Mucosa of stomach (tissue), 1 donor: Measurements from ENCODE around the gene PHF3.

Experiments
- H3K27me3 ChIP-seq: one replicate; pipeline ENCODE4 v1.7.0; 2013; ENCODE audit warnings: mild to moderate bottlenecking, low read length; ENCODE audit not compliant: control insufficient read depth, insufficient read depth
- H3K36me3 ChIP-seq: one replicate; pipeline ENCODE4 v1.7.0; 2013; ENCODE audit warnings: low read length; ENCODE audit not compliant: control insufficient read depth, insufficient read depth
- H3K4me1 ChIP-seq: one replicate; pipeline ENCODE4 v1.7.0; 2013; ENCODE audit warnings: mild to moderate bottlenecking, low read length; ENCODE audit not compliant: control insufficient read depth, insufficient read depth
- H3K4me3 ChIP-seq: one replicate; pipeline ENCODE4 v1.7.0; 2013; ENCODE audit warnings: low read length
- H3K9ac ChIP-seq: one replicate; pipeline ENCODE4 v1.7.0; 2013; ENCODE audit warnings: mild to moderate bottlenecking, low read length, moderate library complexity
- H3K9me3 ChIP-seq: one replicate; pipeline ENCODE4 v1.7.0; 2013; ENCODE audit warnings: mild to moderate bottlenecking, low read length, moderate library complexity; ENCODE audit not compliant: control insufficient read depth
- donor health status: Pancreatic carcinoma.

PHF3 gene

GRCh38 chr6:63660757-63661156 lies 25.2 kb downstream of the PHF3 start:
- Histone ChIP-seq H3K36me3 (no peaks in the 10 kb centered on the region), H3K27me3 (no peaks in the 10 kb centered on the region), H3K9ac (no peak overlapping the region), H3K4me3 (no peak overlapping the region), H3K4me1 (peaks cover 10% of the 10 kb centered on the region), H3K9me3 (no peaks in the 10 kb centered on the region)

- H3K27me3 ChIP-seq, result no peaks in the 10 kb centered on the region
- no peak overlapping the region for H3K4me3 ChIP-seq
- no peaks in the 10 kb centered on the region for H3K36me3 ChIP-seq
- no peaks in the 10 kb centered on the region for H3K9me3 ChIP-seq
- peaks cover 10% of the 10 kb centered on the region for H3K4me1 ChIP-seq
- H3K9ac ChIP-seq, result no peak overlapping the region
These were observed 26.2 kb downstream of the PHF3 start for GRCh38 chr6:63661769-63662168.

- no peaks in the 10 kb centered on the region for H3K36me3 ChIP-seq
- H3K27me3 ChIP-seq, result no peaks in the 10 kb centered on the region
- no peak overlapping the region for H3K4me3 ChIP-seq
- H3K4me1 ChIP-seq, result peaks cover 10% of the 10 kb centered on the region
- H3K9ac ChIP-seq, result no peak overlapping the region
- no peaks in the 10 kb centered on the region for H3K9me3 ChIP-seq
These were observed 27.7 kb downstream of the PHF3 start for GRCh38 chr6:63663147-63663955.

- H3K9ac ChIP-seq, result no peak overlapping the region
- peaks cover 10% of the 10 kb centered on the region for H3K4me1 ChIP-seq
- no peak overlapping the region for H3K4me3 ChIP-seq
- no peaks in the 10 kb centered on the region for H3K36me3 ChIP-seq
- H3K27me3 ChIP-seq, result no peaks in the 10 kb centered on the region
- no peaks in the 10 kb centered on the region for H3K9me3 ChIP-seq
These were observed 28.3 kb downstream of the PHF3 start for GRCh38 chr6:63663956-63664281.

- Histone ChIP-seq H3K4me1 (peaks cover 20% of the 10 kb centered on the region), H3K9me3 (no peaks in the 10 kb centered on the region)
These were observed 35.6 kb downstream of the PHF3 start for GRCh38 chr6:63671098-63671754.

GRCh38 chr6:63672582-63673129 lies 37.1 kb downstream of the PHF3 start:
- Histone ChIP-seq H3K4me1 (peaks cover 25% of the 10 kb centered on the region), H3K9ac (no peak overlapping the region)

More at GRCh38 chr6:63671098-63671754, 35.6 kb downstream of the PHF3 start:
- Histone ChIP-seq H3K27me3 (no peaks in the 10 kb centered on the region), H3K9ac (no peak overlapping the region), H3K4me3 (no peak overlapping the region), H3K36me3 (no peaks in the 10 kb centered on the region)

GRCh38 chr6:63673692-63674091 lies 38.1 kb downstream of the PHF3 start:
- Histone ChIP-seq H3K9ac (no peak overlapping the region), H3K36me3 (no peaks in the 10 kb centered on the region), H3K27me3 (no peaks in the 10 kb centered on the region), H3K9me3 (no peaks in the 10 kb centered on the region), H3K4me3 (no peak overlapping the region), H3K4me1 (peaks cover 25% of the 10 kb centered on the region)

More at GRCh38 chr6:63672582-63673129, 37.1 kb downstream of the PHF3 start:
- H3K4me3 ChIP-seq, result no peak overlapping the region
- H3K27me3 ChIP-seq, result no peaks in the 10 kb centered on the region
- H3K9me3 ChIP-seq, result no peaks in the 10 kb centered on the region
- no peaks in the 10 kb centered on the region for H3K36me3 ChIP-seq

- no peak overlapping the region for H3K9ac ChIP-seq
- no peaks in the 10 kb centered on the region for H3K27me3 ChIP-seq
- no peak overlapping the region for H3K4me3 ChIP-seq
- peaks cover 25% of the 10 kb centered on the region for H3K4me1 ChIP-seq
- H3K36me3 ChIP-seq, result no peaks in the 10 kb centered on the region
- H3K9me3 ChIP-seq, result no peaks in the 10 kb centered on the region
These were observed 39.0 kb downstream of the PHF3 start for GRCh38 chr6:63674635-63675034.

GRCh38 chr6:63675138-63675537 lies 39.5 kb downstream of the PHF3 start:
- Histone ChIP-seq H3K4me3 (no peak overlapping the region), H3K36me3 (no peaks in the 10 kb centered on the region), H3K9ac (no peak overlapping the region), H3K4me1 (peaks cover 25% of the 10 kb centered on the region), H3K9me3 (no peaks in the 10 kb centered on the region), H3K27me3 (no peaks in the 10 kb centered on the region)

- no peaks in the 10 kb centered on the region for H3K9me3 ChIP-seq
- H3K27me3 ChIP-seq, result no peaks in the 10 kb centered on the region
- peaks cover 25% of the 10 kb centered on the region for H3K4me1 ChIP-seq
- H3K9ac ChIP-seq, result no peak overlapping the region
- no peak overlapping the region for H3K4me3 ChIP-seq
- no peaks in the 10 kb centered on the region for H3K36me3 ChIP-seq
These were observed 41.0 kb downstream of the PHF3 start for GRCh38 chr6:63676412-63677114.

GRCh38 chr6:63677282-63677681 lies 41.7 kb downstream of the PHF3 start:
- Histone ChIP-seq H3K9me3 (no peaks in the 10 kb centered on the region), H3K4me3 (no peak overlapping the region), H3K4me1 (peaks cover 25% of the 10 kb centered on the region)

GRCh38 chr6:63683071-63683603 lies 47.5 kb downstream of the PHF3 start:
- no peaks in the 10 kb centered on the region for H3K9me3 ChIP-seq
- H3K27me3 ChIP-seq, result no peaks in the 10 kb centered on the region
- H3K4me1 ChIP-seq, result no peaks in the 10 kb centered on the region
- no peak overlapping the region for H3K4me3 ChIP-seq
- H3K9ac ChIP-seq, result no peak overlapping the region
- H3K36me3 ChIP-seq, result no peaks in the 10 kb centered on the region

More at GRCh38 chr6:63677282-63677681, 41.7 kb downstream of the PHF3 start:
- no peaks in the 10 kb centered on the region for H3K27me3 ChIP-seq
- no peaks in the 10 kb centered on the region for H3K36me3 ChIP-seq
- no peak overlapping the region for H3K9ac ChIP-seq
